ENCODE measurements around the gene ITCH.
A peak's percentile ranks its signal among the peaks of the same experiment; 100 is the strongest.

Gene ITCH

GRCh38 chr20:34535857-34536256 is 172.8 kb downstream of the ITCH start:
- no peak for DNase-seq

- peak in 3 of 4 experiments; percentile 11 to 18 (median 14) for DNase-seq
Measured at GRCh38 chr20:34536798-34537394, 173.8 kb downstream of the ITCH start.

GRCh38 chr20:34537651-34538050 is 174.6 kb downstream of the ITCH start:
- DNase-seq = no peak

GRCh38 chr20:34538671-34539123 is 175.6 kb downstream of the ITCH start:
- peak in 3 of 4 experiments; percentile 22 to 35 (median 27) for DNase-seq

- DNase-seq = no peak
Measured at GRCh38 chr20:34539756-34540155, 176.7 kb downstream of the ITCH start.

GRCh38 chr20:34540596-34541263 is 177.7 kb downstream of the ITCH start:
- no peak for DNase-seq

- DNase-seq = no peak
Measured at GRCh38 chr20:34541264-34541901, 178.3 kb downstream of the ITCH start.

- no peak for DNase-seq
Measured at GRCh38 chr20:34541917-34542316, 178.8 kb downstream of the ITCH start.

- DNase-seq = no peak
Measured at GRCh38 chr20:34542439-34542838, 179.4 kb downstream of the ITCH start.

GRCh38 chr20:34543463-34544056 is 180.5 kb downstream of the ITCH start:
- no peak for DNase-seq

GRCh38 chr20:34544109-34544796 is 181.2 kb downstream of the ITCH start:
- DNase-seq = peak in 2 of 4 experiments; percentile 16 to 39

GRCh38 chr20:34546751-34547181 is 183.7 kb downstream of the ITCH start:
- no peak for DNase-seq

GRCh38 chr20:34547844-34548613 is 185.0 kb downstream of the ITCH start:
- DNase-seq = no peak

GRCh38 chr20:34549291-34549928 is 186.3 kb downstream of the ITCH start:
- DNase-seq = no peak

- DNase-seq = no peak
Measured at GRCh38 chr20:34549929-34550305, 186.8 kb downstream of the ITCH start.

- no peak for DNase-seq
Measured at GRCh38 chr20:34552569-34552968, 189.5 kb downstream of the ITCH start.

GRCh38 chr20:34553366-34553867 is 190.3 kb downstream of the ITCH start:
- no peak for DNase-seq

GRCh38 chr20:34557936-34558319 is 194.9 kb downstream of the ITCH start:
- no peak for DNase-seq

GRCh38 chr20:34558320-34559218 is 195.5 kb downstream of the ITCH start, which contains the start of gene MAP1LC3A:
Gene MAP1LC3A, plus strand, starts transcription at chr20:34558718. Its CDS starts 151 bp downstream, at chr20:34558869.
- peak; percentile 80 to 85 (median 84) for DNase-seq

Data from activated CD4-positive, CD25-positive, alpha-beta regulatory T cell (primary cell).